ENCODE measurements around the gene RBM10. TPM values are rescaled to one million over a fixed set of nuclear protein-coding genes. Genes with fewer than 3 reads are reported as not detected.
A peak's percentile ranks its signal among the peaks of the same experiment; 100 is the strongest.

The RBM10 gene
- total RNA-seq, 3 donors from 2014 or later: 77.7 to 83.4 (median 81.4) TPM

- H3K4me1 Mint-ChIP-seq (ENCODE audit: low read depth): peaks cover 23% of the 10 kb centered on the region
- DNase-seq (peak; percentile 5), ATAC-seq (peak in 1 of 2 donors; percentile 3)
- peak overlapping the region; percentile 99 for H3K4me3 Mint-ChIP-seq
- no peaks in the 10 kb centered on the region for H3K9me3 Mint-ChIP-seq
- no peaks in the 10 kb centered on the region for H3K27me3 Mint-ChIP-seq (ENCODE audit: low read depth)
- H3K36me3 Mint-ChIP-seq (ENCODE audit: insufficient read depth): peaks cover 15% of the 10 kb centered on the region
These were observed 961 bp upstream of the RBM10 start for GRCh38 chrX:47143894-47144625.

GRCh38 chrX:47145395-47146120 lies 537 bp downstream of the RBM10 start:
- peak overlapping the region; percentile 99 for H3K4me3 Mint-ChIP-seq
- H3K27me3 Mint-ChIP-seq (ENCODE audit: low read depth): no peaks in the 10 kb centered on the region
- H3K36me3 Mint-ChIP-seq (ENCODE audit: insufficient read depth): peaks cover 13% of the 10 kb centered on the region
- DNase-seq (no peak), ATAC-seq (peak; percentile 13 to 17)
- peaks cover 24% of the 10 kb centered on the region for H3K4me1 Mint-ChIP-seq (ENCODE audit: low read depth)
- no peaks in the 10 kb centered on the region for H3K9me3 Mint-ChIP-seq

- DNase-seq (no peak), ATAC-seq (no peak)
- peaks cover 24% of the 10 kb centered on the region for H3K4me1 Mint-ChIP-seq (ENCODE audit: low read depth)
- H3K36me3 Mint-ChIP-seq (ENCODE audit: insufficient read depth): peaks cover 13% of the 10 kb centered on the region
- no peaks in the 10 kb centered on the region for H3K27me3 Mint-ChIP-seq (ENCODE audit: low read depth)
- no peaks in the 10 kb centered on the region for H3K9me3 Mint-ChIP-seq
- H3K4me3 Mint-ChIP-seq: peak overlapping the region; percentile 99
These were observed 1.3 kb downstream of the RBM10 start for GRCh38 chrX:47146121-47146935.

- Mint-ChIP-seq H3K9me3 (no peaks in the 10 kb centered on the region), H3K36me3 (ENCODE audit: insufficient read depth) (peaks cover 12% of the 10 kb centered on the region), H3K27me3 (ENCODE audit: low read depth) (no peaks in the 10 kb centered on the region), H3K4me1 (ENCODE audit: low read depth) (peaks cover 24% of the 10 kb centered on the region), H3K4me3 (peak overlapping the region; percentile 99)
- DNase-seq (no peak), ATAC-seq (no peak)
These were observed 2.2 kb downstream of the RBM10 start for GRCh38 chrX:47146936-47147859.

GRCh38 chrX:47148946-47149345 lies 3.9 kb downstream of the RBM10 start:
- Mint-ChIP-seq H3K36me3 (ENCODE audit: insufficient read depth) (peaks cover 5% of the 10 kb centered on the region), H3K27me3 (ENCODE audit: low read depth) (no peaks in the 10 kb centered on the region), H3K4me1 (ENCODE audit: low read depth) (peaks cover 19% of the 10 kb centered on the region), H3K9me3 (no peaks in the 10 kb centered on the region), H3K4me3 (no peak overlapping the region)
- ATAC-seq (no peak), DNase-seq (no peak)

GRCh38 chrX:47151435-47151834 lies 6.4 kb downstream of the RBM10 start:
- no peaks in the 10 kb centered on the region for H3K9me3 Mint-ChIP-seq

GRCh38 chrX:47156611-47157520 lies 11.8 kb downstream of the RBM10 start:
- peaks cover 3% of the 10 kb centered on the region for H3K36me3 Mint-ChIP-seq (ENCODE audit: insufficient read depth)
- no peaks in the 10 kb centered on the region for H3K27me3 Mint-ChIP-seq (ENCODE audit: low read depth)
- ATAC-seq (no peak), DNase-seq (no peak)
- H3K4me1 Mint-ChIP-seq (ENCODE audit: low read depth): peaks cover 7% of the 10 kb centered on the region
- no peaks in the 10 kb centered on the region for H3K9me3 Mint-ChIP-seq
- H3K4me3 Mint-ChIP-seq: no peak overlapping the region

More at GRCh38 chrX:47151435-47151834, 6.4 kb downstream of the RBM10 start:
- Mint-ChIP-seq H3K36me3 (ENCODE audit: insufficient read depth) (peaks cover 5% of the 10 kb centered on the region), H3K27me3 (ENCODE audit: low read depth) (no peaks in the 10 kb centered on the region), H3K4me1 (ENCODE audit: low read depth) (peaks cover 16% of the 10 kb centered on the region), H3K4me3 (no peak overlapping the region)
- DNase-seq: no peak
- ATAC-seq: no peak

GRCh38 chrX:47158131-47158530 lies 13.1 kb downstream of the RBM10 start:
- Mint-ChIP-seq H3K9me3 (no peaks in the 10 kb centered on the region), H3K36me3 (ENCODE audit: insufficient read depth) (peaks cover 6% of the 10 kb centered on the region)

GRCh38 chrX:47158781-47159180 lies 13.8 kb downstream of the RBM10 start:
- Mint-ChIP-seq H3K4me3 (no peak overlapping the region), H3K36me3 (ENCODE audit: insufficient read depth) (peaks cover 6% of the 10 kb centered on the region), H3K27me3 (ENCODE audit: low read depth) (no peaks in the 10 kb centered on the region), H3K9me3 (no peaks in the 10 kb centered on the region), H3K4me1 (ENCODE audit: low read depth) (peaks cover 7% of the 10 kb centered on the region)
- ATAC-seq (no peak), DNase-seq (no peak)

More at GRCh38 chrX:47158131-47158530, 13.1 kb downstream of the RBM10 start:
- DNase-seq (no peak), ATAC-seq (no peak)
- Mint-ChIP-seq H3K4me1 (ENCODE audit: low read depth) (peaks cover 7% of the 10 kb centered on the region), H3K4me3 (no peak overlapping the region), H3K27me3 (ENCODE audit: low read depth) (no peaks in the 10 kb centered on the region)

- Mint-ChIP-seq H3K9me3 (no peaks in the 10 kb centered on the region), H3K4me1 (ENCODE audit: low read depth) (peaks cover 7% of the 10 kb centered on the region), H3K36me3 (ENCODE audit: insufficient read depth) (peaks cover 10% of the 10 kb centered on the region), H3K27me3 (ENCODE audit: low read depth) (no peaks in the 10 kb centered on the region), H3K4me3 (no peak overlapping the region)
- no peak for ATAC-seq
- DNase-seq: no peak
These were observed 15.8 kb downstream of the RBM10 start for GRCh38 chrX:47160781-47161180.

- Mint-ChIP-seq H3K27me3 (ENCODE audit: low read depth) (no peaks in the 10 kb centered on the region), H3K4me3 (no peak overlapping the region), H3K9me3 (no peaks in the 10 kb centered on the region), H3K36me3 (ENCODE audit: insufficient read depth) (peaks cover 10% of the 10 kb centered on the region), H3K4me1 (ENCODE audit: low read depth) (peaks cover 7% of the 10 kb centered on the region)
- DNase-seq: no peak
- ATAC-seq: no peak
These were observed 18.0 kb downstream of the RBM10 start for GRCh38 chrX:47162927-47163583.

- no peak for ATAC-seq
- no peak for DNase-seq
- no peaks in the 10 kb centered on the region for H3K27me3 Mint-ChIP-seq (ENCODE audit: low read depth)
- H3K9me3 Mint-ChIP-seq: no peaks in the 10 kb centered on the region
- H3K4me3 Mint-ChIP-seq: no peak overlapping the region
- H3K36me3 Mint-ChIP-seq (ENCODE audit: insufficient read depth): peaks cover 11% of the 10 kb centered on the region
- H3K4me1 Mint-ChIP-seq (ENCODE audit: low read depth): peaks cover 9% of the 10 kb centered on the region
These were observed 19.4 kb downstream of the RBM10 start for GRCh38 chrX:47164420-47164819.
